ENCODE measurements around the gene SMIM43.
"Not testable (repeated sequence)": the region's sequence is repeated elsewhere in the genome, so short reads cannot be mapped to it uniquely, and the experiment has no call there.

SMIM43 gene

GRCh38 chr4:121778991-121779628, 14.1 kb upstream of the SMIM43 start:
- DNase-seq, result no peak

DNA sequence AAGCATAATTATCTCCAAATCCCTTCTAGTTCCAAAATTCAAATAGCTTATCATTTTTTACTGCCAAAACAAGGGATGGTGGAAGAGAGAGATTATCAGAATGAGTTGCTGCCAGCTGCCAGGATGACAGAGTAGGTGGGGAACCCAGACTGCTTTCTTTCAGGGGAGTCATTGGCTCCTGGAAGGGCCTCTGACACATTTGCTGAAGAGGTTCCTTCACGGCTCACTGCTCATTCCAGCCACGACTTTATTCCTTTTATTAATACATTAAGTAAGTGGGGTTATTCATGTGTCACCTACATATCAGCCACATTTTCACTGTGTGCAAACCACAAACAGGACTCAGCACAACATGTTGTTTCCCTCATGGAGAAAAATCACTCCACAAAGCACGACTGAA, 12.7 kb upstream of the SMIM43 start:
- DNase-seq, result peak; percentile 35

DNA sequence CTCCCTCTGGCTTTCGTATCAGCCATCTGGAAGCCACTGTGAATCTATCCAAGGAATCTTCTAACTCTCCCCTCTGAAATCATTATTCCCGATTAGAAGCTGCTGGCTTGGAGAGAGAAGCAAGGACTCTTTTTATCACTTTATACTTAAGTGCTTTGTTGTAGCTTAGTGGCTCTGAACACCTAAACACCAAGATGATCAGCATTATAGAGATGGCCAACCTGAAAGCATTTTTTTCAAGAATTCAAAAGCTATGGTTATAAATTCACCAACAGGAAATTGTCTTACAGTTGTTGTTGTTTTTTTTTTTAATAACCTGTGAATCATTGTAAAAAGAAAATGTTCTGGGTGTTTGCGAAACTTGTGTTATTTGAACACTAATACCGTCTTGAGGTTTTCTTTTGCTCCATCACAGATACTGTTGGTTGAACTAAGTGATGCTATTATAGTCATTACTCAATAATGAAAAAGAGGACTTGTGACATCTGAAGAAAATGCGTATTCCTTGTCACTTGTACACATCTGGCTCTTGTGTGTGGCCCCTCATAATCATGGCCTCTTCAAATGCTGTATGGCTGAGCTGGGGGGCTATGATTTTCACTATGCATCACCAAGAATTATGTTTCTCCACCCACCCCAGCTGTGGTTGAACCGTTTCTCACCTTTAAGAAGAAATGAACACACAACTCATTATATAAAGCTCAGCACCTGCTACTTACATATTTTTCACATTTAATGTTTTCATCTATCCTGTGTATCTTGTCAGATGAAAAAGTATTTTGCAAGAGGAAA, 11.8 kb upstream of the SMIM43 start:
- no peak for DNase-seq

DNA sequence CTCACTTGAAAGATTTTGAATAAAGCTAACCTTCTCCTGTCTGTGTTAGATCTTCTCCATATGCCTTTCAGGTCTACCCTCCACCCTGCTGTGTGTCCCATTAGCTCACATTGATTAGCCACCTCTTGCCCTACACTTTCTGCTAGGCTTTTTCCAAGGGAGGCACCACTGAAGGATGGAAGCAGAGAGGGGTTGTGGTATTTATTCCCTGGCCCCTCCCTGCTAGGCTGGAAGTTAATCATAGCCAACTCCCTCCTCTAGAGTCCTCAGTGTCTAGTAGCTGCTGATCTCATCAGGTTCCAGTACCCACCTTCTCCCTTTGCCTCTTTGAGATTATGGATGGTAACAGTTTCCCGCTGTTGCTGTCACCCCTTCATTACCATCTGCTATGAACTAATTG, 8.9 kb upstream of the SMIM43 start:
- no peak for DNase-seq

DNA sequence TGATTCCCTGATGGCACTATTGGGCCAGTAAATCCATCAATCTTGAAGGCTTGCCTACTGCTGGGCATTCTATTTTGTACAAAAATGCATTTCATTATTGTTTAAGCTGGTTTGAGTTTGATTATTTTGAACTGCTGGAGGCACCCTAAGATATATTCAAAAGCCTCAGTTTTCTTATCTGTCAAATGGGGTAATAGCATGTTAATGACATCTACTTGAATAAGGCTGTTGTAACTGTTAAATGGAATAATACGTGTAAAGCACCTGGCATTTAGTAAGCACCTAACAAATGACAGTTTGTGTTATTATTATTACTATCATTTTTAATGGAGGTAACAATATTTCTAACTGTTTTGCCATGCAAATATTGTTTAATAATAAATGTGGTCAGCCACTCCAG, 6.9 kb upstream of the SMIM43 start:
- DNase-seq, result no peak

DNA sequence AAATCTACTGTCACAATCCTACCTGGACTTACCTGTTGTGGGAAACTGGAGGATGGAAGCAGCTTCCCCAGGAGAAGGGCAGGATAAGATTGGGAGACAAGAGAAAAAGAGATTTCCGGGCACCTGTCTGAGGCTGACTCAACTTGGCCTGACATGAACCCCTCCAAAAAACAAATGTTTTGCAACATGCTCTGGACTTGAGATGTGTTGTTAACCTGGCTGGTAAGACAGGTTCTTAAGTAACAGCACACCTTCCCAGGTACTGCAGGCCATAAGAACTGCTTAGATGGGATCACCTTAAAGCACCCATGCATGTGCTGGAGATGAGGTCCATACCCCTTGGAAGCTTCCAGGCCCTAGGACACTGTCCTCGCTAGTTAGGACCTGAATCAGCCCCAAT, 4.4 kb upstream of the SMIM43 start:
- DNase-seq, result no peak

DNA sequence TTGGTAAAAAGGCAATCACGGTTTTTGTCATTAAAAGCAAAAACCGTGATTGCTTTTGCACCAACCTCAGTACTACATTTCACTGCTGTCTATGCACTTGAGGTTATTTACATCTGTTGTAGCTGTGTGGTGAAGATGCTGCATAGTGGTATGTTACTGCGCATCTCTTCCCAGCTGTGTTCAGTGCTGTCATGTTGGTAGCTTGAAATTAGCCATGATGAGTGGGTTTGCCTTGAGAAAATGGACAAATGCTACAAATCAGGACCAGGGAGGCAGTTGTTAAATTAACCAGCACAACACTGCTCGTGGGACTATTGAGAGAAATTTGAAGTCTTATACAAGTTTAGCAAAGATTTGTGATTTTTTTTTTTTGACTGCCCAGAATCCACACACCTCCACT, 2.2 kb upstream of the SMIM43 start:
- DNase-seq, result no peak

DNA sequence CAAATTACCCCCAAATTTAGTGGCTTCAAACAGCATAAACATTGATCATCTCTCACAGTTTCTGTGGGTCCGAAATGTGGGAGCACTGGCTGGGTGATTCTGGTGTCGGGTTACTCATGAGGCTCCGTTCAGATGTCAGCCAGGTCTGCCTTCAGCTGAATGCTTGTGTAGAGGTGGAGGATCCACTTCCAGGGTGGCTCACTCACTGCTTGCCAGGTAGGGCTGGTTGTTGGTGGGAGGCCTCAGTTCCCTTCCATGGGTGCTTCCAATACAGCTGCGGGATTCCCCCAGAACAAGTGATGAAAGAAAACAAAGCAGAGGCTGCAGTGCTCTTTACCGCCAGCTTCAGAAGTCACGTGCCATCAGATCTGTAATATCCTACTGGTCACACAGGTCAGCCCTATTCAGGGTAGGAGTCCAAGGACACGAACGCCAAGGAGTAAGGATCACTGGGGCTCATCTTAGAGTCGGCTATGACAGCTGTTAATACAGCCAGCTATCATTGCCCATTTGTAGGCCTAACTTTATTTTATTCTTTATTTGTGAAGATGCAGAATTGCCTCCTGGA, 1.1 kb upstream of the SMIM43 start:
- no peak for DNase-seq

DNA sequence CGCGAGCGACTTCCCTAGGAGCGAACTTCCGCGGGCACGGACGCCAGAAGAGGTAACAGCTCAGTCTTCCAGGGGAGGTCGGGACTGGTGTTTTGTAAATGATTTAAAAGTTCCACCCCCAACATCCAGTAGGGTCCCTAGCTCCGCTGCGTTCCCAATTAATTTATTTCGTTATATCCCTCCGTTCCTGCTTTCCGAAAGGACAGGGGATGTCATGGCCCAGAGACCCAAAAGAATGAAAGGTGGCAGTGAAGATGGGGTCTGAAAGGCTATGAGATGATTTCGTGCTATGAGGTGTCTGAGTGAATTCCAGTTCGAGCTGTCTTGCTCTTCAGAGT, 373 bp upstream of the SMIM43 start:
- DNase-seq, result no peak

DNA sequence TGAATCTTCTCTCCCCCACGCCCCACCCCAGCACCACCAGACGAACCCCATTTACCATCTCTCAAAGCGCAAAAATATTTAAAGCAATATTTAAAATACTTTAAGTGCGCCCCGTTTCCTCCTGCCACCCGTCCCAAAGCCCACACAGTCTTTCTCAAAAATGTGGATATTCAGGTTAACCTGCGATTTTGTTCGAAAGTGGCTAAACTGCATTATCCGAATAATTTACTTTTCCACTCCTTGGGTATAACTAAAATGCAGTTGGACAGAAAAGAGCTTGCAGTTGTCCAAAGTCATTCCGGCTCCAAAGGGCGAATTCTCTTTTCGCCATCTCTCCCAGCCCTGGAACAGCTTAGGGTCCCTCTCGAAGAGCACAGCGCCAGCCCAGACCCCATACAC, 662 bp downstream of the SMIM43 start:
- no peak for DNase-seq

GRCh38 chr4:121760205-121760604, 4.8 kb downstream of the SMIM43 start:
- DNase-seq, result no peak

DNA sequence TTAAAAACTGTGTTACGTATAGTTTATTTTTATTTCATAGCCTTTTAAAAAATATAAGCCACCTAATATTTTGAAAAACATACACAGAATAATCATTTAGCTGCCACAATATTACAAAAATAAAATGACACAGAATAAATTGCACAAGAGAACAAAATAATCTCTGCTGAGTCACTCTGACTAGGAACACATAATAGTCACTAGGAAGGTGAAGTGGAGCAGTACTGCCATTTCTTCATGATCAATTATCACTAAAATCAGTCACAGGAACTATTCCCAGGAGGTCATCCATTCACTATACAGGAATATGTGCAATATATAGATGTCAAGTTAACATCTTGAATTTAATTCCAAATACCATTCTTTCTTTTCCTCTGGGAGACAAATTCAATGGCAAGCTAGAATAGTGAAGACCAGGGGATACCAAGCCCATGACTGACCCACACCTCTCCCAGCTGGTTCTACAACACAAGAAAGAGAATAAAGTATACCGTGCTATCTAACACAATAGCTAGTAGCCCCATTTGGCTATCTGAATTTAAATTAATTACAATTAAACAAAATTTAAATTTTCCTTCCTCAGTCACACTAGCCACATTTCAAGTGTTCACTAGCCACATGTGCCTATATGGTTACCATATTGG, 5.9 kb downstream of the SMIM43 start:
- DNase-seq, result peak; percentile 14

DNA sequence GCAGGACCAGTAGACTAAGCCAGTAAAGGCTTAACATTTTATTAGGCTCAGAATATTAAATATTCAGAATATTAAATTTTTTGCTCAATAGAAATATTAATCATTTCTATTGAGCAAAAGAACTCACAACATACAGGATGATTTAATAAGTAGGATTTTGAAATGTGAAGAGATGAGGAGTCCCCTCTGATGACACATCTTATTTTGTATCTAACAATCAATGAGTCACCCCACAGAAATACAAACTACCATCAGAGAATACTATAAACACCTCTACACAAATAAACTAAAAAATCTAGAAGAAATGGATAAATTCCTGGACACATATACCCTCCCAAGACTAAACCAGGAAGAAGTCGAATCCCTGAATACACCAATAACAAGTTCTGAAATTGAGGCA, 12.8 kb downstream of the SMIM43 start:
- DNase-seq, result not testable (repeated sequence)

DNA sequence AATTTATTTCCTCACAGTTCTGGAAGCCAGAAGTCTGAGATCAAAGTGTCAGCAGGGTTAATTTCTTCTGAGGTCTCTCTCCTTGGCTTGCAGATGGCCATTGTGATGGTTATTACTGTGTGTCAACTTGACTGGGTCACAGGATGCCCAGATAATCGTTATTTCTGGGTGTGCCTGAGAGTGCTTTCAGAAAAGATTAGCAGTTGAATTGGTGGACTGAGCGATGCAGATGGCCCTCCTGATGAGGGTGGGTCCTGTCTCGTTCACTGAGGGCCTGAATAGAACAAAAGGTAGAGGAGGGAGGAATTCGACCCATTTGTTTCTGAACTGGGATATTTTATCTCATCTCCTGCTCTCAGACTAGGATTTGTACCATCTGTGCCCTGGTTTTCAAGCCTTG, 15.7 kb downstream of the SMIM43 start:
- DNase-seq, result no peak

- DNase-seq, result no peak
Observed at GRCh38 chr4:121742794-121743193, 22.2 kb downstream of the SMIM43 start.

DNA sequence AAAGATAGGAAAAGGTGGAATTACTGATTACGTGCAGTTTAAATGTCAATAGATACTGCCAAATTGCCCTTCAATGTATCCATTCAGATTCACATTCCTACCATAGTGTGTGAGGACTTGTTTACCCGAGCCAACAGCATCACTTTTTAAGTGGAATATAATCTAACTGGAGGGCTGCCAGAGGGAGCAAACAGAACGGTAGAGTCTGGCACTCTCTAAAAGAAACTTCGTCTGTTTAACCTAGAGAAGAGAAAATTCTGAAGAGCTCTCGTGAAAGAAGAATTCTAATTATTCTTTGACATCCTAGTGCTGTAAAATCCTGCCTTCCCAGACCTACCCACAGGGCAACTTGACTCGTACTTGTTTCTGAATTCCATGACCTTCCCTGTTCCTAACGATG, 23.2 kb downstream of the SMIM43 start:
- DNase-seq, result no peak

GRCh38 chr4:121740796-121741409, 24.1 kb downstream of the SMIM43 start:
- no peak for DNase-seq

DNA sequence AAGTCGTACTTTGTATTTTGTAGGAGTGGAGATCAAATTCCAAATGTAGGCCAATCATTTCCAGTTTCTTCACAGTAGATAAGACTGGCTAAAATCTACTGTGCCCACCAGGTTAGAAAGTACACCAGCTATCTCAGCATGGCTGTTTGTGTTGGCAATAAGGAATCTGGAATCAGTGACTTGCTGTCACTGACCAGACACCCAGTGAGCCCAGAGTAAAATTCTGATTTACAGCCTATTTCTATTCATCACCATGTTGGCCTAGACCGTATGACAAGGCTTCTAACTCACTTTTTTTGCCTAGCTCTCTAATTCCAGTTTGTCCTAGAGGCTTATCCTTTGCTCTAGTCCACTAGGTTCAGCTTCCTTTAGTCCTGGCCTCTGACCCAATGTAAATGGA, 25.4 kb downstream of the SMIM43 start:
- no peak for DNase-seq

DNA sequence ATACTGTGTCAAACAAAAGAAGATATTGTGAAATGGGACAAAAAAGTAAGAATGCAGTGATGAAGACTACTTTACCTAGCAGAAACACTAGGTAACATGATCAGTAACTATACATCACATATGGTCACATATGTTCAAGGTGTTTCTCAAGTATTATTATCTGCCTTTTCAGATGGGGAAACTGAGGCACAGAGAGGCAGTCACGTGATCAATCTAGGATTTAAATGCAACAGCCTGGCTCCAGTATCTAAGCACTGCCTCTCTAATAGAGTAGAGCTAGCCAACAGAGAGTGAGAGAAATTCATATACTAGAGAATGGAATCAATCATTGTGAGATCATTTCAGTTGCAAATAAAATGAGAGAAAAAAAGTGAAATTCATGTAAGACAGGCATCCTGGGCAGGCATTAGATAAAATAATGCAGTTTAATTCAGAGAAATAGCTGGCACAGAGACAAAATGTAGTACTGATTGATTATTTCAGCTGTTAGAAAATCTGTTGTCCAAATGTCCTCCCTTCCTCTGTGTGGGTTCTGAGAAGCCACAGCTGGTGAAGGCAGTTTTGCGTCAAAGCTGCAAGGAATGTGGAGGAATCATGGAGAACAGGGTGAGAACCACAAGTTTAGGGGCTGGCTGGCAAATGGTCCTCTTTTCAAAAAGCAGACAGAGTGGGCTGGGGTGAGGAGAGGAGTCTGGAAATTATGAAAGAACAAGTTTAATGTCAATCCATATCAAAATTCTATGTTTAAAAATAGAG, 26.0 kb downstream of the SMIM43 start:
- DNase-seq, result no peak

GRCh38 chr4:121737846-121738554, 27.0 kb downstream of the SMIM43 start:
- DNase-seq, result no peak

DNA sequence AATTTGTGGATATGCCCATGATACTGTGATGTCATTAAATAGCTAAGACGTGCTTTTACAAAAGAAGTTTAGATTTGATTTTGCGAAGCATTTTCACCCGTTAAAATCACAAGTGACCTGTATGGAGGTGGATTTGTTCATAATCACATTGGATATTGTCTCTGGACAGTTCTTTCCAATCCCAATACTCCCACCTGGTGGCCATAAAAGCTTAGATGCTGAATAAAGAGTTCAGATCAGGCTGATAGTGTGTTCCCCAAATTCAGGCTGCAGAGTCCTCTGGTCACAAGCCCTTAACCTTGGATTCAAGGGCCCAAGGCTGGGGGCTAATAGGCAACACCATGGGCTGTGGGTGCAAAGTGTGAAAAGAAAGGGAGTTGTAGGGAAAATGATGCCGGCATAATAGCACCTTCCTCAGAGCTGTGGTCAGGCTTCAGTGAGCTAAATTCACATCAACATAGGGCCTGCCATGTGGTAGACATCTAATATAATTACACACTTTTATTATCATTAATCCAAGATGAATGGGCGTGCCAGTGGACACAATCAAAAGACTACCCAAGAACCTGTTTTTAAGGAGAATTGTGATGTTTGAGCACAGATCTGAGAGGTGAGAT, 28.1 kb downstream of the SMIM43 start:
- DNase-seq, result peak; percentile 59

- DNase-seq, result no peak
Observed at GRCh38 chr4:121734571-121734970, 30.4 kb downstream of the SMIM43 start.

All from OCI-M1 (cell line).